ENCODE measurements around the gene COPS2. TPM values are rescaled to one million over a fixed set of nuclear protein-coding genes. Genes with fewer than 3 reads are reported as not detected.

The COPS2 gene
- total RNA-seq, 1 experiment from 2014 or later, result 112 TPM

DNA sequence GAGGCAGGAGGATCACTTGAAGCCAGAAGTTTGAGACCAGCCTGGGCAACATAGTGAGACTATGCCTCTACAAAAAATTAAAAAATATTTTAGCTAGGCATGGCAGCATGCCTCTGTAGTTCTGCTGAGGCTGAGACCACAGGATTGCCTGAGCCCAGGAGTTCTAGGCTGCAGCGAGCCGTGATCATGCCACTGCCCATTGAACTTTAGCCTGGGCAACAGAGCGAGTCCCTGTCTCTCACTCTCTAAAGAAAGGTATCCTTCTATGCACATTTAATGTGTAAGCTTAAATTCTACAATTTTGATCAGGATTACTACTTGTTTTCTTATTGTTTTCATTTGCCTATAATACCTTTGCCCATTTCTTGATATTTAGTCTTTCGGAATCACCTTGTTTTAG lies 41.5 kb upstream of the COPS2 start:
- DNase-seq (ENCODE audit: low spot score), result no peak
- Histone ChIP-seq H3K9me3 (ENCODE audit: low read depth, low read length, poor library complexity, severe bottlenecking) (no peaks in the 10 kb centered on the region), H3K36me3 (ENCODE audit: insufficient read depth, low read length, poor library complexity, severe bottlenecking) (no peaks in the 10 kb centered on the region), H3K27me3 (replicated peaks; ENCODE audit: insufficient read depth, low read depth, low read length, poor library complexity) (no peaks in the 10 kb centered on the region), H3K27ac (ENCODE audit: low read depth, low read length, poor library complexity, severe bottlenecking) (no peak overlapping the region), H3K4me1 (ENCODE audit: insufficient read depth, low read length, poor library complexity, severe bottlenecking) (no peaks in the 10 kb centered on the region), H3K4me3 (ENCODE audit: low read depth, low read length, poor library complexity, severe bottlenecking) (no peak overlapping the region)
- intact Hi-C loops (cut with micrococcal nuclease; ENCODE audit: unreplicated experiment), result no loop called here
- TF ChIP-seq CTCF (conservative IDR thresholded peaks at IDR 0.05; ENCODE audit: low read depth, low read length) (no peak), EZH2 (IDR thresholded peaks at IDR 0.05; ENCODE audit: borderline replicate concordance, low read depth, low read length, poor library complexity, severe bottlenecking) (no peak)
- no TSS peak for BruUV-seq (replicated peaks)
- ChIA-PET CTCF (no interaction called here), POLR2A (ENCODE audit: low non-redundant PET) (no interaction called here)

- Histone ChIP-seq H3K27ac (ENCODE audit: low read depth, low read length, poor library complexity, severe bottlenecking) (no peak overlapping the region), H3K4me3 (ENCODE audit: low read depth, low read length, poor library complexity, severe bottlenecking) (no peak overlapping the region), H3K36me3 (ENCODE audit: insufficient read depth, low read length, poor library complexity, severe bottlenecking) (no peaks in the 10 kb centered on the region), H3K27me3 (replicated peaks; ENCODE audit: insufficient read depth, low read depth, low read length, poor library complexity) (no peaks in the 10 kb centered on the region), H3K4me1 (ENCODE audit: insufficient read depth, low read length, poor library complexity, severe bottlenecking) (no peaks in the 10 kb centered on the region), H3K9me3 (ENCODE audit: low read depth, low read length, poor library complexity, severe bottlenecking) (no peaks in the 10 kb centered on the region)
- DNase-seq (ENCODE audit: low spot score), result no peak
- no TSS peak for BruUV-seq (replicated peaks)
- TF ChIP-seq EZH2 (IDR thresholded peaks at IDR 0.05; ENCODE audit: borderline replicate concordance, low read depth, low read length, poor library complexity, severe bottlenecking), result no peak
- ChIA-PET POLR2A (ENCODE audit: low non-redundant PET) (no interaction called here), CTCF (no interaction called here)
- intact Hi-C loops (cut with micrococcal nuclease; ENCODE audit: unreplicated experiment), result no loop called here
These were observed 36.5 kb upstream of the COPS2 start for GRCh38 chr15:49191892-49192291.

GRCh38 chr15:49190586-49190985 lies 35.2 kb upstream of the COPS2 start:
- Histone ChIP-seq H3K4me1 (ENCODE audit: insufficient read depth, low read length, poor library complexity, severe bottlenecking) (no peaks in the 10 kb centered on the region), H3K9me3 (ENCODE audit: low read depth, low read length, poor library complexity, severe bottlenecking) (no peaks in the 10 kb centered on the region), H3K27me3 (replicated peaks; ENCODE audit: insufficient read depth, low read depth, low read length, poor library complexity) (no peaks in the 10 kb centered on the region), H3K36me3 (ENCODE audit: insufficient read depth, low read length, poor library complexity, severe bottlenecking) (no peaks in the 10 kb centered on the region), H3K27ac (ENCODE audit: low read depth, low read length, poor library complexity, severe bottlenecking) (no peak overlapping the region), H3K4me3 (ENCODE audit: low read depth, low read length, poor library complexity, severe bottlenecking) (no peak overlapping the region)
- CTCF ChIA-PET, result no interaction called here
- DNase-seq (ENCODE audit: low spot score), result no peak
- intact Hi-C loops (cut with micrococcal nuclease; ENCODE audit: unreplicated experiment), result no loop called here
- no TSS peak for BruUV-seq (replicated peaks)
- POLR2A ChIA-PET (ENCODE audit: low non-redundant PET), result no interaction called here
- TF ChIP-seq EZH2 (IDR thresholded peaks at IDR 0.05; ENCODE audit: borderline replicate concordance, low read depth, low read length, poor library complexity, severe bottlenecking), result no peak
- TF ChIP-seq CTCF (conservative IDR thresholded peaks at IDR 0.05; ENCODE audit: low read depth, low read length), result no peak

- intact Hi-C loops (cut with micrococcal nuclease; ENCODE audit: unreplicated experiment), result no loop called here
- Histone ChIP-seq H3K27ac (ENCODE audit: low read depth, low read length, poor library complexity, severe bottlenecking) (no peak overlapping the region), H3K4me1 (ENCODE audit: insufficient read depth, low read length, poor library complexity, severe bottlenecking) (no peaks in the 10 kb centered on the region), H3K27me3 (replicated peaks; ENCODE audit: insufficient read depth, low read depth, low read length, poor library complexity) (no peaks in the 10 kb centered on the region), H3K4me3 (ENCODE audit: low read depth, low read length, poor library complexity, severe bottlenecking) (no peak overlapping the region), H3K36me3 (ENCODE audit: insufficient read depth, low read length, poor library complexity, severe bottlenecking) (no peaks in the 10 kb centered on the region), H3K9me3 (ENCODE audit: low read depth, low read length, poor library complexity, severe bottlenecking) (no peaks in the 10 kb centered on the region)
- no peak for DNase-seq (ENCODE audit: low spot score)
- ChIA-PET POLR2A (ENCODE audit: low non-redundant PET) (no interaction called here), CTCF (no interaction called here)
- TF ChIP-seq CTCF (conservative IDR thresholded peaks at IDR 0.05; ENCODE audit: low read depth, low read length) (no peak), EZH2 (IDR thresholded peaks at IDR 0.05; ENCODE audit: borderline replicate concordance, low read depth, low read length, poor library complexity, severe bottlenecking) (no peak)
- no TSS peak for BruUV-seq (replicated peaks)
These were observed 34.2 kb upstream of the COPS2 start for GRCh38 chr15:49189631-49190030.
